Limb (tissue), 2 donors: ENCODE data around the gene ZNF683.
"Not testable (repeated sequence)": the region's sequence is repeated elsewhere in the genome, so short reads cannot be mapped to it uniquely, and the experiment has no call there.

Experiments
- DNase-seq, 2 donors: peaks; one replicate each; pipeline ENCODE4 v3.0.0-alpha.2; 2016; ENCODE audit errors: extremely low spot score in 2 of 2

ZNF683 gene

DNA sequence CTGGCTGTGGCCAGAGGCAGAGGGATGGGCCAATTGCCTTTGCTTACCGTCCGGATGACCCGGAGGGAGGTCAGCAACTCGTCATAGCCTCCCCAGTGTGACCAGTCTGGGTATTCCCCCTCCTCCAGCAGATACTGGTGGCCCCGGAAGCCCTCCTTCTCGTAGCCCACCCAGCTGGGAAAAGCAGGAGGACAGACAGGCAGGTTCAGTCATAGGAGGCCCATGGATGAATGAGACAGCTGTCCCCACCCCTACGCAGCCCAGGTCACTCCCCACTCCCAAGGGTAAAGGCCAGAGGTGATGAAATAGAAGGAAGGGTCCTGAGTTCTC, 35.4 kb downstream of the ZNF683 start:
- DNase-seq, result no peak

DNA sequence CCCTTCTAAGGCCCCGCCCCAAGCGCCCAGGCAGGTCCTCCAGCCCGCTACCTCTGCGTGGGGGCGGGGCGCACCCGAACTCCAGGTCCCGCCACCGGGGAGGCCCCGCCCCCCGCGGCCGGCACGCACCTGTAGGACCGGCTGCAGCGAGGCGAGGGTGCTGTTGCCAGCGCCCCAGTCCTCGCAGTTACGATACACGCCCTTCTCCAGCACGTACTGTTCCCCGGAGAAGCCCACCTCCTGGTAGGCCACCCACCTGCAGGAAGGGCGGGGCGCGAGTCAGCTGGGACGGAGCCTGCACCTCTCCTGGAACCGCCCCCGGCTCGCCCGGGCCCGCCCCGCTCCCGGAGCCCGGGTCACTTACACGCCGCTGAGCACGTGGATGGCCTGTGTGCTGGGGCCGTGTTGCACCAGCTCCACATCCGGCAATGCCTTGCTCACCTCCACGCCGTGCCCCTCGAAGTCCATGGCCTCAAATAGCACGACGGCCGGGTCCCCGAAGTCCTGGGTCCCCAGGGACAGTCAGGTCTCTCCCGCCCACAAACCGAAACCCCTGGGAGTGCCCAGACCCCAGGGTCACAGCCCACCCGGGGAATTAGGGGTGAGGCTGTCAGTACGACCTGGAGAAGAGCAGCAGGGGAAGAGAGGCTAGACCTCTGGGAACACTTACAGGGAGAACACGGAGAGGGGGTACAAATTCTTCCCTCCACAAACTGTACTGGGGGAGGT, 35.9 kb downstream of the ZNF683 start:
- peak; percentile 14 to 74 for DNase-seq

DNA sequence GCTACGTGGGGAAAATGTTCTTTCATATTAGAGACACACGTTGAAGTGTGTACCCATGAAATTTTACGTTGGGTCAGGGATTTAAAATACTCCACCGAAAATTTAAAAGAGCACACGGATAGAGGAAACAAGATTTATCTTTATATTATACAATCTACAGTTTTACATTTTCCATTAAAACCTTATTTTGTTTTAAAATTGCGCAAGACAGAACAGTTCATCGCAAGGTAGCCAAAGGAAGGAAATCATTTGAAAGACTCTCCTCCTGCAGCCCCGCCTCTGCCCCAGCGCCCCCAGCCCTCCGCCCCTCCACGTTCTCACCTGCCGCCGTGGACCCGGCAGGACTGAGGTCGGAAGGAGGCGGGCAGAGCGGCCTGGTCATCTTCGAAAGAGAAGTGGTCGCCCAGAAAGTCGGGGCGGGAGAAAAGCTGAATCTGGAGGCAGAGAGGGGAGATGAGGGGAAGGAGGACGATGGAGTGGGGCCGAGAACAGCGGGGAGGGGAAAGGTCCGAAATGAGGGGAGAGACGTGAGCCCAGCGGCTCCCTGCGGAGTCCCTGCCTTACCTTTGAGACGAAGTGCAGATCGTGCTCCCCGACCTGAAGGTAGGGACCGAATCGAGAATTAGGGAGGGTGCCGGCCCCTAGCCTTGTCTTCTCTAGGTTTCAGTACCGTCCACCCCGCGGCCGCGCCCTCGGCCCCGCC, 36.6 kb downstream of the ZNF683 start:
- peak in 1 of 2 donors; percentile 40 for DNase-seq

DNA sequence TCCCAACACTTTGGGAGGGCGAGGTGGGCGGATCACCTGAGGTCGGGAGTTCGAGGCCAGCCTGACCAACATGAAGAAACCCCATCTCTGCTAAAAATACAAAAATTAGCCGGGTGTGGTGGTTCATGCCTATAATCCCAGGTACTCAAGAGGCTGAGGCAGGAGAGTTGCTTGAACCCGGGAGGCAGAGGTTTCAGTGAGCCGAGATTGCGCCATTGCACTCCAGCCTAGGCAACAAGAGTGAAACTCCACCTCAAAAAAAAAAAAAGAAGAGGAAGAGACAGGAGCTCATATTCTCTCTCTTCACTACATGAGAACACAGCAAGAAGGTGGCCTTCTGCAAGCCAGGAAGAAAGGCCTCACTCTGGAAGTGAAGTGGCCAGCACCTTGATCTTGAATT, 39.2 kb downstream of the ZNF683 start:
- not testable (repeated sequence) for DNase-seq

DNA sequence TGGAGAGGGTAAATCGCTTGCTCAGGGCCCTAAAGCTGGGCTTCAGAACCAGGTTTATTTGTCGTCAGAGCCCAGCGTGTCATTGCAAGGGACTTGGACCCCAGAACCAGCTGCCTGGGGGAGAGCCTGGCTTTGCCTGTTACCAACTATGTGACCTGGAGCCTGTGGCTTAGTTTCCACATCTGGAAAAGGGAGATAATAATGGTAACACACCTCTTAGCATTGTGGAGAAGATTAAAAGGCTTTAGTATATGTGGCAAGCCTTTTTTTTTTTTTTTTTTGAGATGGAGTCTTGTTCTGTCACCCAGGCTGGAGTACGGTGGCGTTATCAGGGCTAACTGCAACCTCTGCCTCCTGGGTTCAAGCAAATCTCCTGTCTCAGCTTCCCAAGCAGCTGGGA, 42.3 kb downstream of the ZNF683 start:
- no peak for DNase-seq

DNA sequence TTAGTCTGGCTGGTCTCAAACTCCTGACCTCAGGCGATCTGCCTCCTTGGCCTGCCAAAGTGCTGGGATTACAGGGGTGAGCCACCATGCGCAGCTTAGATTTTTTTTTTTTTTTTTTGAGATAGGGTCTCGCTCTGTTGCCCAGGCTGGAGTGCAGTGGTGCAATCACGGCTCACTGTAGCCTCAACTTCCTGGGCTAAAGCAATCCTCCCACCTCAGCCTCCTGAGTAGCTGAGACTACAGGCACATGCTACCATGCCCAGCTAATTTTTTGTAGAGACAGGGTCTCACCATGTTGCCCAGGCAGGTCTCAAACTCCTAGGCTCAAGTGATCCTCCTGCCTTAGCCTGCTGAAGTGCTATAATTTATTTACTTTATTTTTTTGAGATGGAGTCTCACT, 43.2 kb downstream of the ZNF683 start:
- DNase-seq, result not testable (repeated sequence)

DNA sequence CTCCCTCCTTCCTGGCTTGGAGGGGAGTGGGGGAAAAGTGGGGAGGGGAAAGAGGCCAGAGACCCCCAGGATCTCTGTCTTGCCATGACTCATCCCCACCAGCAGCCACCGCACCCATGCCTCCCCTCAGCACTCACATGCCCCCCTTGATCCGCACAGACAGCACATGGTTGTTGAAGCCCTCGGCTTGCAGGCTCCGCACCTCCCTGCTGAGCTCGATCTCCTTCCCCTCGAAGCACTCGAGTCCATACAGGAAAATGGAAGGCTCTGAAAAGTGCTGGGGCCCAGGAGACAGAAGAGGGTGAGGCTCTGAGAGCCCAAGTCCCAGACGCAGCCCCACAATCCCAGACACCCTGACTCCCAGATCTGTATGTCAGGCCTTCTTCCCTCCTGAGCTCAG, 44.0 kb downstream of the ZNF683 start:
- no peak for DNase-seq

DNA sequence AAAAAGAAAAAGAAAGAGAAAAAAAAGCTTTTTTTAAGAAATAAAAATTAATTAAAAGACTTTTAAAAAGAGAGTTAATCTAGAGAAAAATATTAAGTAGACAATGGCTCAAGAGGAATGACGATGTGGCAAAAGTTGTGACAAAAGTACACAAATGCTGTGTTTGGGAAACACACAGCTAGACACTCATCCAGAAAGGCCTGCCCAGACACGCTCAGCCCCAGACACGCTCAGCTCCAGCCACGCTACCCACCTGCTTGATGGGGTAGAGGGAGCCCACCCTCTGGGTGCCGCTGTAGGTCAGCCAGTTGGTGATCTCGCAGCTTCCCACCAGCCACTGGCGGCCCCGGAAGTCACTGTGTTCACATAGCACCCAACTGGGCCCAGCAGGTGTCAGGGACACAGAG, 44.6 kb downstream of the ZNF683 start:
- no peak for DNase-seq

DNA sequence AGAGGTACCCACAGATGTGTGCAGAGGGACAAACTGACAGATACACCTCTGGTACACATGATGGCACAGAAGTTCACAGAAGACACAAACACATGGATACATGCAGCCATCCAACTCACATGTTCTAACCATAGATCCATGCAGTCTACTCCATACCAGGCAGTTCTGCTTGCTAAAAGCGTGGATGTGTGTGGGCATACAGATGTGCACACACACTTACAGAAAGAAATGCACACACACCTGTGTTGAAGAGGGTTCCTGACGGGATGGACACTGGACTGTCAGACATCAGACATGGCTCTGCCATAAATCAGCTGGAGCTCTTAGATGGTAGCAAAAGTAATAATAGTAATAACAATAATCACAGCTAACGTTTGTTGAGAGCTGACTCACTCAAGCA, 48.0 kb downstream of the ZNF683 start:
- no peak for DNase-seq

DNA sequence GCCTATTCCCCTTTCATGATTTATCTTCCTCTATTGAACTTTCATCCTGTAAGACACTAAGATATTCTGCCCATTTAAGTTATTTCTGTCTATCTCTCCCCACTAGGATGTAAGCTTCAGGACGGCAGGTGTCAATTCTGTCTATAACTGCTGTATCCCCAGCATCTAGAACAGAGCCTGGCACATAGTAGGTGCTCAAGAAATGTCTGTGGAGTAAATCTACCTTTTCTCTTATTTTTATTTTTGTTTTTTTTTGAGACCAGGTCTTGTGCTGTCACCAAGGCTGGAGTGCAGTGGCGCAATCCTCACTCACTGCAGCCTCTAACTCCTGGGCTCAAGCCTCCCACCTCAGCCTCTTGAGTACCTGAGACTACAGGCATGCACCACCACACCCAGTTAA, 49.2 kb downstream of the ZNF683 start:
- DNase-seq, result no peak

DNA sequence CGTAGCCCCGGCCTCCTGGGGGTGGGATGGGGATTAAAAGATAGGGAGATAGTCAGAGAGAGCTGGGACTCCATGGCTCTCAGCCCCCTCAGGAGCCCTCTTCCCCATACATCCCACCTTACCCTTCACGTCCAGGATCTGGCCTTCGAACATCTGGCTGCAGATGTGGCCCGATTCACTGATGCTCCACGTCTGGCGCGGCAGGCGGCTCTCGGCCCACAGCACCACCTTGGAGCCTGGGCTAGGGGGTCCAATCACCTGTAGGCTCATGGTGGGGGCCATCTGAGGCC, 50.6 kb downstream of the ZNF683 start:
- no peak for DNase-seq

DNA sequence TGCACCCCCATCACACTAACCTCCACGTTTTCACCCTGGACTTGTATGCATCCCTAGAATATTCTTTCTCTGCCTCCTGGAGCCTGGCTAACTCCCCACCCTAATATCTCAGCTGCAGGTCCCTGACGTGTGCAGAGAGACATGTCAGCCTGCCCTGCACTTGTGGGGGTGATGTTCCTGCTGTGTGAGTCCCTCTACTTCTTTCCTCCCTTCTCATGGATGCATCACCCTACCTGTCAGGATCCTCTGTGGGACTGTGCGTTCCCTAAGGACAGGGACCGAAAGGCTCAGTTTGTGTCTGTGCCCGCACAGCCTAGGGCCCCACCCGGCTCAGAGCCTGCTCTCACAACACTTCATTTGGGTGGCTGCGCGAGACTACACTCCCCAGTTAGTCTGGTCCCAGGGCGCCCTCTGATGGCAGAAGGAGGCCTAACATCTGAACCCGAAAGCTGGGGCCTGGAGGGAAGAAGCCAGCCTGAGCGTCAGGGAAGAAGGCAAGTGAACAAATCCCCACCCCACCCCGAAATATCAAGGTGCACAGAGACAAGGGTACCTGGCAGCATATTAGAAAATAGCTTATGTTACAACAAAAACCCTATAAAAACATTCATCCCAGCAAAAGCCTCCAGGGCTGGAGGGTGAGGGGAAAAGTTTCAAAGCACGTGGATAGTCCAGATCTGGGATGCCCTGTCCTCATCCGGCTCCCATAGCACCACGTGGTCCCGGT, 51.1 kb downstream of the ZNF683 start:
- peak; percentile 81 to 92 for DNase-seq

DNA sequence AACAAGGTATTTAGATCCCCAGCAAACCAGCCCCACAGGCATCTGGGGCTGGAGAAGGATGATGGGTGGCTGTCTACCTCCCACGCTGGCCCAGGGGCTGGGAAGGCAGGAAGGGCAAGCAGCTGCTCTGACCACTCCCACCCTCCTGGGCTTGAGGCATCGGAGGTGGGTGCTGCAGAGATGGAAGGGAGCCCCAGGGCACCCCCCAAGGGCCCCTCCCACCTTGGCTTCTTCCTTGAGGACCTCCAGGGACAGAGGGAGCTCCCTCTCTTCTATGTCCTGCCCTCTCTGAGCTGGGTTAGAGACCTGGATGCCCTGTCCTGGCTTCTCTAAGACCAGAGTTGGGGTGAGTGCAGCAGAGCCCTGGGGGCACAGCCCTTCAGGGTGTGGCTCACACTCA, 51.7 kb downstream of the ZNF683 start:
- DNase-seq, result no peak

DNA sequence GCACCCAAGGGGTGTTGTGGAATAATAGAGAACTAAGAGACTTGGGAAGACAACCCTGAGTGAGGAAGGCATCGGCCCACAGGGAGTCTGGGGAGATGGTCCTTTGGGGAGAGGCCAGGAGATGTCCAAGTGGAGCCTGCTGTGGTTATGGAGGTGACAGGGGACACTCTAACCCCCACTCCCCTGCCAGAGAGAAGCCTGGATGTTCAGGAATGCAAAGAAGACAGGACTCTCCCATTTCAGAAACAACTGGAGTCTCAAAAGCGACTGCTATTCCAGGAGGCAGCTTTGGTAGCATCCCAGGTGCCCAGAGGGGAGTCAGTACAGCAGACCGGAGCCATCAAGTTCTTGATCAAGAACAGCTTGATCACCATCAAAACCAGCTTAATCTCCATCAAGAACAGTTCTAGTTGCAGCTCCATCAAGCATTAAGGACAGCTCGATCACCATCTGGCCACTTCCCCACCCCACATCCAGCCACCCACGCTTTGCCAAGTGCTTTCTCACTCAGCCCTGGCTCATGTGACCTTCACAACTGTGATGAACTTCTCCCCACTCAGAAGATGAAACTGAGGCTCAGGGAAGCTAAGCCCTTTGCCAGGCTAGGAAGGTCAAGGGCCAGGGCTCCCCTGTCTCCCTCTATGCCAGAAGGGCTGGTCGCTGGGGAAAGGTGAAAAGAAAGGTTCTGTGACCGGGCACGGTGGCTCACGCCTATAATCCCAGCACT, 54.0 kb downstream of the ZNF683 start:
- no peak for DNase-seq

DNA sequence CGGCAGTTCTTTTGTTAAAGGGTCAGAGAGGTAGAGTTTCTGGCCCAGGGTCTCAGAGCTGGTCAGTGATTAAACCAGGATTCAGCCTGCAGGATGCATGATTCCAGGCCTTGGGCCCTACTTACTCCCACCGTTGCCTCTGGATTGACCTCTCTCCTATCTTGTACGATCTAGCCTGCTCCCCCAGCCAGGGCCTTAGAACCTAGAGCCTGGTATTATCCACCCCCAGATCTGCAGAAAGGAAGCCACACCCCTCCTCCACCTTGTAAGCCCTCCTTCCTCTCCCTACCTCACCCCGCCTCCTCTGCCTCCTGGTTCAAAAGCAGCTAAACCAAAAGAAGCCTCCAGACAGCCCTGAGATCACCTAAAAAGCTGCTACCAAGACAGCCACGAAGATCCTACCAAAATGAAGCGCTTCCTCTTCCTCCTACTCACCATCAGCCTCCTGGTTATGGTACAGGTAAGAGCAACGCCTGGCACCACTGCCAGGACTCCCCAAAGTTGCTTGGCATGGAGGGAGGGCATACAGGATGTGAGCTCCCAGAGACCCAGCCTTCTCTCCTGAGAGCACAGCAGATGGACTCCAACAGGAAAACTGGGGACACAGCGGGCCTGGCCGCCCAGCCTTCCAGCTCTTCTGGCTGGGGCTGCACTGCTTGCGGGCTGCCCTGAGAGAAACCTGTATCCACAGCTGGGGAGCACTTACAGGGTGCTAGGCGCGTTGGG, 54.8 kb downstream of the ZNF683 start, which contains the start of gene CD52:
Gene CD52, plus strand, starts transcription at position 347 of the 726 bp plus-strand sequence. Its CDS starts 60 bp downstream, at position 407.
- no peak for DNase-seq

DNA sequence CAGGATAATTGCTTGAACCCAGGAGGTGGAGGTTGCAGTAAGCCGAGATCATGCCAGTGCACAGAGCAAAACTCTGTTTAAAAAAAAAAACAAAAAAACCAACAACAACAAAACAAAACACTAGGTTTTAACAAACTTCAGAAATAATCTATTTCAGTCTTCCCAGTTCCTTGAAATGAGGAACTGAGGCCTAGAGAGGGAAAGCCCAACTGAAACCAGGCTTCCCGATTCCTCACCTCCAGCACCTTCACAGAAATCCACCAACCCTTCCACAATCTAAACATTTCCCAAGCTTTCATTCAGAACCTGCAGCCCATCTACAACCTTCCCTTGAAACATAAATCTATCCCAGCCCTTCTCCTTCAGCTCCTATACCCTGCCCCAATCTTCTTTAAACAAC, 55.4 kb downstream of the ZNF683 start:
- no peak for DNase-seq

DNA sequence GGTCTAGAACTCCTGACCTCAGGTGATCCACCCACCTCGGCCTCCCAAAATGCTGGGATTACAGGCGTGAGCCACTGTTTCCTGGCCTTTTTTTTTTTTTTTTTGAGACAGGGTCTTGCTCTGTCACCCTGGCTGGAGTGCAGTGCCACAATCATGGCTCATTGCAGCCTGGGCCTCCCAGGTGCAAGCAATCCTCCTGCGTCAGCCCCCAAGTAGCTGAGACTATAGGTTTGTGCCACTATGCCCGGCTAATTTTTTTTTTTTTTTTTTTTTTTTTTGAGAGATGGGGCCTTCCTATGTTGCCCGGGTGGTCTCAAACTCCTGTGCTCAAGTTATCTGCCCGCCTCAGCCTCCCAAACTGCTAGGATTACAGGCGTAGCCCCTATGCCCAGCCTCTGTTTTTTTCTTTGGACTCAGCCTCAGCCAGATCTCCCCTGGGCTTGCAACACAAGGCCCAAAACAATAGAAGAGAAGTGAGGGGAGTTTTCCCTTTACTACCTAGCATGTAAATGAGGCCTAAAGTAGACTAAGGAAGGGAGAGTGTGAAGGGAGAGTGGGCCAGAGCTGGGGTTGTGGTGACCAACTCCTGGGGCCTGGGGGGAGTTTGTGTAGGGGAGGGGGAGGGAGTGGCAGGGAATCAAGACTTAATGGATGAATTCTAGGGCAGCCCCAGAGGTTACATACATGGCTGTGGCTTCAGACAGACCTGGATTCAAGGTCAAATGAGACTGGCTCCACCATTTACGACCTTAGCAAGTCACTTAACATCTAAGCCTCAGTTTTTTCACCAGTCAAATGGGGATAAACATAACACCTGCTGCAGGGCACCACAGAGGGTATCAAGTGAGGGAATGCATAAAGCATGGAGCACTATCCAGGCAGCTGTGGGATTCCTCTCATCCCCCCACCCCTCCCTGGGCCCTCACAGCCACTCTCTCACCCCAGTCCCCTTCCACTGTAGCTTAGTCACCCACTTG, 56.4 kb downstream of the ZNF683 start:
- DNase-seq, result no peak

DNA sequence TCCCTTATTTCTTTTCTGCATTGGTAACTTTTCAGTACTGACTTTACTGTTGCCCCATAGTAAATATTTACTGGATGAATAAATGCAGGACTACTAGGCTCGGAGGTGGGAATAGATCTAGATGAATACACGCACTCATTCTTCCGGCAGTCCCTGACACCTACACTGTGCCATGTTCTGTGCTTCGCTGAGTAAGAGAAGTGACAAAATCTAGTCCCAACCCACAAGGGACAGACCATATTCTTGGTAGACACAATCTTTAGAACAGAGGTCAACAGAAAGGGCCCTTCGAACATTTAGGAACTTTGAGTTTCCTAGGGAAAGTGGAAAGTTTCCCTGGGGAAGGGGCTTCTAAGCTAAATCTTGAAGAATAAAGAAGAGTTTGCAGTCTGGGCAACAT, 58.0 kb downstream of the ZNF683 start:
- no peak for DNase-seq
